NCI-H345 treated with DMSO at 0.1 percent for 48 hours (cell line): Measurements from ENCODE around the gene PRSS8.
"Not testable (repeated sequence)": the region's sequence is repeated elsewhere in the genome, so short reads cannot be mapped to it uniquely, and the experiment has no call there.

Experiments
- DNase-seq: peaks from one replicate; lab custom pipeline; 2025; ENCODE audit not compliant: unreplicated experiment; lab: John Stamatoyannopoulos, UW

PRSS8 gene

DNA sequence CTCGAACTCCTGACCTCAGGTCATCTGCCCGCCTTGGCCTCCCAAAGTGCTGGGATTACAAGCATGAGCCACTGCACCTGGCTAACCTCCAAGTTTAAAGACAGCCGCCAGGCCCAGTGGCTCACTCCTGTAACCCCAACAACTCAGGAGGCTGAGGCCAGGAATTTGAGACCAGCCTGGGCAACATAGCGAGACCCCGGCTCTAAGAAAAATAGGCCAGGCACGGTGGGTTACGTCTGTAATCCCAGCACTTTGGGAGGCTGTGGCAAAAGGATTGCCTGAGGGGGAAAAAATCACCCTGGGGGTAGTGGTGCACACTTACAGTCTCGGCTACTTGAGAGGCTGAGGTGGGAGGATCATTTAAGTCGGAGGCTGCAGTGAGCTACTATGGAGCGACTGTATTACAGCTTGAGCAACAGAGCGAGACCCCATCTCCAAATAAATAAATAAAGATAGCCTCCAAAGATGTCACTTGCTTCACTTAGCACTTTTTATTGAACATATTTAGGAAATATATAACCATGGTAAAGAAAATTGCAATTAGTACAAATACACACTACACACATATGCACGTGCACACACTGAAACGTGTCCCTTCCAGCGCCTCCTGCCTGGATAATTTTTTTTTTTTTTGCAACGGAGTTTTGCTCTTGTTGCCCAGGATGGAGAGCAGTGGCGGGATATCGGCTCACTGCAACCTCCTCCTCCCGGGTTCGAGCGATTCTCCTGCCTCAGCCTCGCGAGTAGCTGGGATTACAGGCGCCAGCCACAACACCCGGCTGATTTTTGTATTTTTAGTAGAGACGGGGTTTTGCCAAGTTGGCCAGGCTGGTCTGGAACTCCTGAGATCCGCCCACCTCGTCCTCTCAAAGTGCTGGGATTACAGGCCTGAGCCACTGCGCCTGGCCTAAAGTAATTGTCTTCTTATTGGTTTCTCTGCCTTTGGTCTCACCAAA is 28.7 kb downstream of the PRSS8 start:
- no peak for DNase-seq

DNA sequence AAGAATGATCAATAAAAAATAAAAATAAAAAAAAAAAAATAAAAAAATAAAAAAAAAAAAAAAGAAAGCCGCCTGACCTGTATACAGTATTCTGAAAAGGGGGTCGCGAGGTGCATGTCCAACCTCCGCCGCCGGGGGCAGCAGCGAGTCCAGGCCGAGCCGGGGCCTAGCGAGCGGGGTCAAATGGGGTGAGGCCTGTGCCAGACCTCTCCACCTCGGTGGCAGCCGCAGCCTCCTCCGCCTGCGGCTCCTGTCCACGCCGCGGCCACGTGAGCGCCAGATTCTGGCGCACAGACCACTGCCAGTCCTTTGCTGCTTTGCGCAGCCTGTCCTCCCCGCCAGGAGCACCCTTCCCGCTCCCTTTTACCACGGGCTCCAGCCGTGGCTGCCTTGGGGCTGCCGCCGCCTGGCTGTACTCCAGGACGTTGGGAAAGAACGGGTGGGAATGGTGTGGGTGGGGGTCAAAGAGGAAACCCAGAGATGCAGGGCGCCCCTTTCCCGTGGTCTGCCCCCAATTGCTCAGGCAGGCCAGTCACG is 29.8 kb downstream of the PRSS8 start:
- DNase-seq = peak; percentile 23

DNA sequence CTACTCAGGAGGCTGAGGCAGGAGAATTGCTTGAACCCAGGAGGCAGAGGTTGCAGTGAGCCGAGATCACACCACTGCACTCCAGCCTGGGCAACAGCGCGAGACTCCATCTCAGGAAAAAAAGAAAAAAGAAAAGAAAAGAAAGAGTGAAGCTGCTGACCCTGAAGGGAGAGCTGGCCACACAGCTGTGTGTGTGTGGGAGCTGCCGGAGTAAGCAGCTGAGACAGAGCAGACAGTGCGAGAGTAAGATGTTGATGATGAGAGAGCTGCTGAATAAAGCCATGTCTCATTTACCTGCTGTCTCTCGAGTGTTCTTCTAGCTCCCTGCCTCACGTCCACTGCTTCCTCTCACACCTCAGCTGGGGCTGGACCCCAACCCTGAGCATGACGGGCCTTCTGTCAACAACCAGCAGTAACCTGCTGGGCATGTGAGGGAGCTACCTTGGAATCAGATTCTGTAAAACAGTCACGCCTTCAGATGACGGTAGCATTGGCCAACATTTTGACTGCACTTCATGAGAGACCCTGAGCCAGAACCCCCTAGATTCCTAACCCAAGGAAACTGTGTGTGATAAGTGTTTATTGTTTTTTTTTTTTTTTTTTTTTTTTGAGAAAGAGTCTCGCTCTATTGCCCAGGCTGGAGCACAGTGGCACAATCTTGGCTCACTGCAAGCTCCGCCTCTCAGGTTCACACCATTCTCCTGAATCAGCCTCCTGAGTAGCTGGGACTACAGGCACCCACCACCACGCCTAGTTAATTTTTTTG is 34.5 kb downstream of the PRSS8 start:
- DNase-seq = not testable (repeated sequence)

DNA sequence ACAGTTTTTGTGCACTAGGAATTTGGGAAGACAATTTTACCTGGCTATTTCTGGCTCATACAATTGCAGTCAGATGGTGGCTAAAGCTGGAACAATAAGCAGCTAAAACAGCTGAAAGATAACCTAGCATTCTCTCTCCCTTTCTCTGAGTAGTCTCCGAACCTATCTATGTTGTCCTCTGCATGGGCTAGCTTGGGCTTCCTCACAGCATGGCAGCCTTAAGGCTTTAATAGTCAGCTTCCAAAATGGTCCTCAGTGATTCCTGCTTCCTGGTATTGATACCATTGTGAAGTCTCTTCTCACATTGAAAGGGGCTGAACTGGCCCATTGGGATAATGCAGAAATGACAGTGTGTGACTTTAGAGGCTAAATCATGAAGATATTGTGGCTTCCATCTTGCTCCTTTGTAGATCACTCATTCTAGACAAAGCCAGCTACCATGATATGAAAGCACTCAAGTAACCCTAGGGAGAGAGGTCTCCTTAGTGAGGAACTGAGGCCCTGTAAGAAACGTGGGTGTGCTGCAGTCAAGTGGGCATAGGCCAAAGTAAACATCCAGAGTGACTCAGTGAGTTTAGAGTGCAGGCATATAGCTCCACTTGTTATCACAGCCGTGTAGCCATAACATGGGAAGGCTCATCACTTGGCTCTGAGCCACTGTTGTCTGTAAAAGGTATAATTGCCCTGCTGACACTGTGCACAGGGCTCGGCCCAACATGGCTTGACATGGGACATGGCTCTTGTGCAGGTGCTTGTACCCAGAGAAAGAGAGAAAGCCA is 35.5 kb downstream of the PRSS8 start:
- DNase-seq = no peak

DNA sequence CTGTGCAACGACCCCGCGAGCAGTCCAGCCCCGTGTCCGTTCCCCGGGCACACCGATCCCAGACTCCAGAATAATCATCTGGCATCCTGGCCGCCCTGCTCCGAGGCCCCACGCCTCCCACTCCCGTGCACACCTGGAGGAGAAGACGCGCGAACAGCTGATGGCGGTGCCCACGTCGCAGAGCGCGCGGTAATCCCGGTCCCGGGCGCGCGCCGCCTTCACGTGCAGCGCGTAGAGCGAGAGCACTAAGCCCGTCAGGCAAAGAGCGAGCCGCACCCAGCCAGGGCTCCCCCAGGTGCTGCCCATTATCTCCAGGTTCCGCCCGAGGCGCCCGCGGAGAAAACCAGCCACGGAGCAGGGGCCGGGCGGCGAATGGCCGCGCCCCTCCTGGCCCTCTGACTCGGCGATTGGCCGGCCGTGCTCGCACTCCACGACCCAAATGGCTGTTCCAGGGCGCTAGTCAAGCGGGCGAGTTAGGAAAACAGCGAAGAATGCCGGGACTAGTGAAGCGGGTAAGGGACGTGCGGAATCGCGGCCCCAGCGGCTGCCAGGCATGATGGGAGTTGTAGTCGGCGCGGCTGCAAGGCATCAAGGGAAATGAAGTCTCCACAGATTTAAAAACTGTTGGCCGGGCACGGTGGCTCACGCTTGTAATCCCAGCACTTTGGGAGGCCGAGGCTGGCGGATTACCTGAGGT is 41.0 kb downstream of the PRSS8 start, which contains the start of gene VKORC1:
TSS of gene VKORC1 (minus strand) at position 374 of the 697 bp plus-strand sequence. CDS start at position 306, 68 bp downstream.
- peak; percentile 99 for DNase-seq

DNA sequence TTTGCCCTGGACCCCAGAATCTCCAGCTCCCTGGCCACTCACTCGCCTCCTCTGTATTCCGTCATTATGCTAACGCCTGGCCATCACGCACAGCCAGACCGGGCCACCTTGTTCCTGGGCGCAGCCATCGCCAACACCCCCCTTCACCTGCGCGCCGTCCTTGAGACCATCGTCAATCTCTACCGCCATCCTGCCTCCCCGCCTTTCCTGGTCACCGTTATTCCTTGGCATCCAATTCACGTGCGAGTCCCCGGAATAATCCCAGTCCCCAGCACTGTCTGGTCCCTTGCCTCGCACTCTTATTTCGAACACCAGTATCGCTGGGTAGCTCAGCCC is 41.5 kb downstream of the PRSS8 start:
- DNase-seq = no peak

DNA sequence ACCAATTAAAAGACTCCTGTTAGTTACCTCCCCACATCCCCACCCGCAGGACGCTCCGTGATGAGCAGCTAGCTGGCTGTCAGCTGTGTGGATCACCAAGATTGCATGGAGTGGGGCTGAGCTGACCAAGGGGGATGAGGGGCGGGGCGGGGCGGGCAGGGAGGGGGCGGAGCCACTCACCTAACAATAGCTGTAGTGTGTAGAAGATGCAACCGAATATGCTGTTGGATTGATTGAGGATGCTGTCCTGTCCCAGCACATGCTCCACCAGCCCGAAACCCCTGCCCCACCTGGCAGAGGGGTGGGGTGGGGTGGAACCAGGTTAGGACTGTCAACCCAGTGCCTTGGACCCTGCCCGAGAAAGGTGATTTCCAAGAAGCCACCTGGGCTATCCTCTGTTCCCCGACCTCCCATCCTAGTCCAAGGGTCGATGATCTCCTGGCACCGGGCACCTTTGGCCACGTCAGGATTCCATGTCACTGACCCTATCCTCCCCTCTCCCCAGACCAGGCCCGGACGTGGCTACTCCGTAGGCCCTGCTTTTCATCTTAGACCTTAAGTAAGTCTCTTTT is 42.3 kb downstream of the PRSS8 start:
- no peak for DNase-seq

DNA sequence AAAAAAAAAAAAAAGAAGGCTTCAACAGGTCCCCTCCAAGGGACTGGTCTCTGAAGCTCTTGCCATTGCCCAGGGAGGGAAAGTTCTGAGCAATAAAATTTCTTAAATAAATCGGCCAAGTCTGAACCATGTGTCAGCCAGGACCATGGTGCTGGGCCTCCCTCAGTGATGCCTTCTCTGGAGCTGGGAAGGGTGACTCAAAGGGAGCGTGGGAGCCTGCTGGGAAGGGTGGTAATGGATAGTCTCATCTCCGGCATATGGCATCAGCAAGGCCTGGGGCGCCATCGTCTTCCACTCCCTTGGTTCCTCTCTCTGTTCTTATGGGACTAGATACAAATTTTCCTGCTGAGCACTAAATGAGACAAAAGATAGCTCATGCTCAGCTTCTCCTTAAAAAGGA is 43.2 kb downstream of the PRSS8 start:
- DNase-seq = no peak

DNA sequence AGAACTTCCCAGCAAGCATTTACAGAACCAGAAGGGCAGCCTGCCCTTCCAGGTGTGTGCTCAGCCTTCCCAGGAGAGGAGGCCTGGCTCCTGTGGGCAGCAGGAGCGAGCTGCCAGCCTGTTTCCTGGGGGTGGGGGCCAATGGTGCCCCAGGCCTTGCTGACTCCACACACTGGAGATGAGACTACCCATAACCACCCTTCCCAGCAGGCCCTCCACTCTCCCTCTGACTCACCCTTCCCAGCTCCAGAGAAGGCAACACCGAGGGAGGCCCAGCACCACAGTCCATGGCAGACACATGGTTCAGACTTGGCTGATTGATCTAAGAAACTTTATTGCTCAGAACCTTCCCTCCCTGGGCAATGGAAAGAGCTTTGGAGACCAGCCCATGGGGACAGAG is 45.0 kb downstream of the PRSS8 start:
- no peak for DNase-seq

DNA sequence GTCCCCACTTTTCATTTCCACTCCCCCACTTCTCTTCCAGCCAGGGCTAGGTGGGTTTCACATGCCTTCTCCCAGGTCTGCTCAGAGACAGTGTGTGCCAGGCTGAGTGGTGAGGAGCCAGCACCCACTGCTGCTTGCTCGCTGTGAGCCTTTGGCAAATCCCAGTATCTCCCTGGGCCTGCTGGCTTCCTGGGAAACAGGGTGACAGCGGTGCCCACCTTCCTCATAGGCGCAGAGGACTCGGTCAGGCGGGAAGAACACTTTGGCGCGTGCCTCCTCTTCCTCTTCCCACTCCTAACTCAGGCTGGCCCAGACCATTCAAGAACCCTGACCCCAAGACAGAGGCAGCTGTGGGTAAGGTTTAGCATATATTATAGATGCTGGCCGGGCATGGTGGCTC is 46.3 kb downstream of the PRSS8 start:
- DNase-seq = no peak

DNA sequence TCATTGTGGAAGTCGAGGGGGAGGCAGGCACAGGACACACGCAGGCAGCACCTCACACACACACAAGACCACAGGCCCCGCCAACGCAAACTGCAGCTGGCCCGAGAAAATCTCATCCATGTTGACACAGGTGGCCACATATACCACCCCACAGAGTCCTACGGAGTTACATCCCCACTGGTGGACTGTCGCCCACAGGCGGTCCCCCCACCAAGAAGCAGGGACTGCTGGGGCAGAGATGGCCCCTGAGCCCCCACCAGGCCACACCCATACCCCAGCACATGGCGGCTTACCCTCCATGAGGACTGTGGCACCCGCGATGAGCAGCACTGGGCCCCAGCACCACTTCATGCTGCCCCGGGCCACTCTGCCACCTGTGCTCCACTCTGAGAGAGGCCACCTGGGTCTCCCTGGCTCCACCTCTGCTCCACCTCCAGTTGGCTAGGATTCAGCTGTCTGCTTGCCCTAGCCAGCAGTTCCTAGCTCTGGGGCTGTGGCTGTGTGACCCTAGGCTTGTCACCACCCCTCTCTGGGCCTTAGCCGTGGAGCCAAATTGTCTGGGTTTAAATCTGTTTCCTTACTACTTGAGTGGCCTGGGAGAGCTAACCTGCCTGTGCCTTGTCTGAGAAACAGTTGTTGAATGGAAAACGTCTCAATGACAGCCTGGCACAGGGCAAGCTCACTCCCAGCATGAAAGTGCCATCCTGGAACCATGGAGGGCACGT is 46.9 kb downstream of the PRSS8 start, which contains the start of gene PRSS53:
TSS of gene PRSS53 (minus strand) at position 485 of the 725 bp plus-strand sequence. CDS start at position 351, 134 bp downstream.
- DNase-seq = no peak

DNA sequence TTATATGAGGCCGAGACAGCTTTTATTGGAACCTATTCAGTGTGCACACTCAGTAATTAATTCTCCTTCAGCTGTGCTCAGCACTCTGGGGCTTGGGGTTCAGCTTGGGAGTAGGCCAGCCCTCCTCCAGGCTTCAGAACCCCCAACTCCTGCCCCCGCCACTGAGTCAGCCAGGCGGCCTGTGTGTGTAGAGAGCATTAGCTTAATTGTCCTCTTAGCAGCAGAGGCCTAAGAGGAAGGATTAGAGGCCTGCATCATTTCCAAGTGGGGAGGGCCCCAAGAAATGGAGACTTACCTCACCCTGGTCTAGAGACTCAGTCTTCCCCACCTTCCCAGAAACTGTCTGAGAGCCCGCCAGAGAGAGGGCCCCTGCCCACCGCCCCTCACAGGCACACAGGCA is 47.6 kb downstream of the PRSS8 start:
- no peak for DNase-seq

DNA sequence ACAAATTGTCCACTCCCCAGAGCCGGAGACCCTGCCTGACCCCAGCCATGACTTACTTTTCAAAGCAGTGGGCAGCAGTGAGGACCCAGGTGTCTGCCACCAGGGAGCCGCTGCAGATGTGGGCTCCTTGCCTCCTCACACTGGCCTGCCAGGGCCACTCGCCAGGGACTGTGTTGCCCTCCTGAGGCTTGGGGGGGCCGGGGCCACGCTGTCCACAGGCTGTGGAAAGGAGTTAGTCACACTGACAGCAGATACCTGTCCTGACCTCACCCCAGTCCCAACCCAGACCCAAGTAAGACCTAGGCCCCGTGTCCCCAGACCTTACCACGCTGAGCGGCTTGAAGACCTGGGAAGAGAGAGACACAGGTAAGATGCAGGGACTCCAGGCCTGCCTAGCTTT is 48.0 kb downstream of the PRSS8 start:
- no peak for DNase-seq

DNA sequence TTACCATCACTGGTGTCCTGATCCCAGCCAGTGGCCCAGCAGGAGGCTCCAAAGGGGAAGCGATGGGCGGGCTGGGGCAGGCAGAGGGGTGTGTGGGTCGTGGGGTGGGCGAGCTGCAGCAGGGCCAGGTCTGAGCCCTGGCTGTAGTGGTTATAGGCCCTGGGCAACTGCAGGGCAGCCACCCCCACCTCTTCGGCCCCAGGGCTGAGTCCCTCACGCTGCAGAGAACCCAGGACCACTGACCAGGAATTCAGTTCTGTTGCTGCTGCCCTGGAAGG is 49.0 kb downstream of the PRSS8 start:
- DNase-seq = no peak

DNA sequence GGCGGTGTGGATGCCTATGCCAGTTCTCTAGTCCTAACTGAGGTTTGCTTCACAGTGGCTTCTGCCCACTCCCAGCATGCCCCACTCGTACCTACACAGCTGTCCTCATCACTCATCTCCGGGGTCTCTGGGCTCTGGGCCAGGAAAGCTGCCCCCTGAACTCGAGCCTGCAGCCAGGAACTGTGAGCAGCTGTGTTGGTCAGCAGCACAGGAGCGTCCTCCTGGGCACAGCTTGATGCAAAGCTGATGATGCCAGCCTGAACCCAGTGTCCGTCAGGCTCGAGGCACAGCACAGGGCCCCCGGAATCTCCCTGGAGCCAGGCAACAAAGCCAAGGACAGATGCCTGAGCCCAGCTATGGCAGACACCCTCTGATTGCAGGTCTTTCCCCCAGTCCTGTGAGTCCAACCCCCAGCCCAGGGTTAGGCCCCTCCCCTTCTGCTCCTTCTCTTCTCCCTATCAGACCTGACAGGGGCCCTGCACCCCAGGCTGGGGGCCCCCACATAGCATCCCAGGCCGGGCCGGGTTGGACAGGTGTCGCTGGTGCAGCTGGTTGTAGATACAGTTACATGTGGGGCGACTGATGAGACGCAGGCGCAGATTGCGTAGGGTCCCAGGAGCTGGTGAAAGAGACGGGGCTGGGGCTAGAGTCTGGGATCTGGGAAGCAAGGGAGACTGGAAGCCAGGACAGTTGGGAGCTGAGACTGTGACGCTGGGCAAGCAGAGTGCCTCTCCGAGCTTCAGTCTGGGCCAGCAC is 49.5 kb downstream of the PRSS8 start:
- DNase-seq = no peak

DNA sequence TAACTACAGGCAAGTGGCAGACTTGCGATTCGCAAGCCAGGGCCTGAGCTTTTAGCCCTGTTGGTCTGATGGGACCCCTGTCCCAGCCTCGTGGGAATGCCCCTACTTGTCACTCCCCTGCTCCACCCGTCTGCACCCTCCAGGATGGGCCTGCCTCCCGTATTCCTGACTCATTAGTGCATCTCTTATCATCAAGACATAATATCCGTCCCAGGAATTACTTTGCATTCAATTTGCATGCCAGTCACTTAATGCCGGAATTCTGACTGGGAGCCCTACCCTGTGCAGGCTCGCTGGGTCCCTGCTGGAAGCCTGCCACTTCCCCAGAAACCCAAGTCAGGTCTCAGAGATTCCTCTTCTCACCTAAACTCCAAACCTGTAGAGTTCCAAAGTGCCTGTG is 50.1 kb downstream of the PRSS8 start:
- no peak for DNase-seq

DNA sequence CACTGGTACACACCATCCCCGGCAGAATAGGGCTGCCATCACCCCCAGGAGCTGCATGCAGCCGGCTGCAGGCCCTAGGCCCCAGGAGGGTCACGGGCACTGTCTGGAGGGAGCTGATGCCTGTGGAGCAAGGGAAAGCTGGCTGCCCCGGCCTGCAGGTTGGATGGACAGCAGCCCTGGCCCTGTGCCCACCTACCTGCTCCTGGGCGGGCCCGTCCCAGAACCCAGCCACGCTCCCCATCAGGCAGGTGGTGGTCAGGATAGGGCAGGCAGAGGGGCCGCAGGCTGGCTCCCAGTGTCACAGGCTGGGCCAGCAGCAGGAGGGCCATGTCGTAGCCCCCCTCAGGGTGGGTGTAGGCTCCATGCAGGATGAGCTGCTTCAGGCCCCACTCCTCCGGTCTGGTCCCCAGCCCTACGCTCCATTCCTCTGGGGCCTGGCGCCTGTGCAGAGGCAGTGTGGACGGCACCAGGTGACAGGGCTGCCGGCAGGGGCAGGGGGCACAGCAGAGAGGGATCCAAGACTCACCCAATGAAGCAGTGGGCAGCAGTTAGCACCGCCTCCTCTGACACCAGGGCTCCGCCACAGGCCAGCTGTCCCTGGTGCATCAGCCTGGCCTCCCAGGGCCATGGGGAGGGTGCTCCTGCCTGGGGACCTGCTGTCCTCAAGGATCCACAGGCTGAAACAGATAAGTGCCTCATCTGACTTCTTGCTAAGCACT is 50.8 kb downstream of the PRSS8 start:
- DNase-seq = no peak

DNA sequence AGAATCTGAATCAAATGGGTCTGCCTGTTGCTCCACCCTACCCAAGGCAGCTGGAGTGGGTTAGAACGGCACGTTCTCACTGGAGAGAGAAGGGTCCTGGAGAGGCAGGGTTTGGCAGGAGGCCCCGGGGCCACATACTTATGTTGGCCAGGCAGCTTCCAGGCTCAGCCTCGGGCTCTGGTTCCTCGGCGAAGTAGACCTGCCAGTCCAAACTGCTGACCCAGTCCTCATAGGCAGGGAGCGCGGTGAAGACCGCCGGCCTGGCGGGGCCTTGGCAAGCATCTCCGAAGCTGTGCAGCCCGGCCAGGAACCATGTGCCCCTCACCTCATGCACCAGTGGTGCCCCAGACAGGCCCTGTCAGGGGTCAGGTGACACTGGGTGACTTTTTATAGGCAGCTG is 51.5 kb downstream of the PRSS8 start:
- no peak for DNase-seq
